Measurements from ENCODE around the gene KRTAP4-3.
"Not testable (repeated sequence)": the region's sequence is repeated elsewhere in the genome, so short reads cannot be mapped to it uniquely, and the experiment has no call there.

The KRTAP4-3 gene

GRCh38 chr17:41150026-41150425, 18.0 kb downstream of the KRTAP4-3 start:
- DNase-seq, result no peak

- DNase-seq, result no peak
Measured at GRCh38 chr17:41149652-41149985, 18.4 kb downstream of the KRTAP4-3 start, which contains the start of gene KRTAP4-5. KRTAP4-5 (minus strand) TSS chr17:41149825; CDS start chr17:41149767, 58 bp downstream.

- not testable (repeated sequence) for DNase-seq
Measured at GRCh38 chr17:41148971-41149651, 18.9 kb downstream of the KRTAP4-3 start.

GRCh38 chr17:41147531-41148204, 20.4 kb downstream of the KRTAP4-3 start:
- DNase-seq, result no peak

GRCh38 chr17:41145261-41145660, 22.8 kb downstream of the KRTAP4-3 start:
- DNase-seq, result no peak

- DNase-seq, result no peak
Measured at GRCh38 chr17:41144846-41145245, 23.2 kb downstream of the KRTAP4-3 start.

GRCh38 chr17:41141361-41141760, 26.7 kb downstream of the KRTAP4-3 start:
- no peak for DNase-seq

GRCh38 chr17:41140360-41141131, 27.5 kb downstream of the KRTAP4-3 start, which contains the start of gene KRTAP4-6:
KRTAP4-6 (minus strand) TSS chr17:41140544; CDS start chr17:41140487, 57 bp downstream.
- DNase-seq, result no peak

GRCh38 chr17:41139865-41140264, 28.2 kb downstream of the KRTAP4-3 start:
- DNase-seq, result not testable (repeated sequence)

GRCh38 chr17:41133880-41134735, 33.9 kb downstream of the KRTAP4-3 start:
- DNase-seq, result no peak

GRCh38 chr17:41131979-41132378, 36.0 kb downstream of the KRTAP4-3 start:
- DNase-seq, result no peak

GRCh38 chr17:41127371-41127770, 40.6 kb downstream of the KRTAP4-3 start:
- no peak for DNase-seq

GRCh38 chr17:41126412-41126811, 41.6 kb downstream of the KRTAP4-3 start:
- no peak for DNase-seq

- no peak for DNase-seq
Measured at GRCh38 chr17:41125064-41125463, 43.0 kb downstream of the KRTAP4-3 start.

- DNase-seq, result not testable (repeated sequence)
Measured at GRCh38 chr17:41123991-41124371, 44.0 kb downstream of the KRTAP4-3 start, which contains the start of gene KRTAP4-12. KRTAP4-12 (minus strand) TSS chr17:41124182; CDS start chr17:41124122, 60 bp downstream.

GRCh38 chr17:41123292-41123990, 44.6 kb downstream of the KRTAP4-3 start:
- not testable (repeated sequence) for DNase-seq

- no peak for DNase-seq
Measured at GRCh38 chr17:41121742-41122141, 46.3 kb downstream of the KRTAP4-3 start.

GRCh38 chr17:41119696-41120690, 48.0 kb downstream of the KRTAP4-3 start:
- DNase-seq, result not testable (repeated sequence)

GRCh38 chr17:41118721-41119120, 49.3 kb downstream of the KRTAP4-3 start:
- DNase-seq, result no peak

- DNase-seq, result not testable (repeated sequence)
Measured at GRCh38 chr17:41117846-41118386, 50.1 kb downstream of the KRTAP4-3 start, which contains the start of gene KRTAP4-11. KRTAP4-11 (minus strand) TSS chr17:41118373; CDS start chr17:41118315, 58 bp downstream.
